Measurements from ENCODE around the gene CHRM4.

The CHRM4 gene

DNA sequence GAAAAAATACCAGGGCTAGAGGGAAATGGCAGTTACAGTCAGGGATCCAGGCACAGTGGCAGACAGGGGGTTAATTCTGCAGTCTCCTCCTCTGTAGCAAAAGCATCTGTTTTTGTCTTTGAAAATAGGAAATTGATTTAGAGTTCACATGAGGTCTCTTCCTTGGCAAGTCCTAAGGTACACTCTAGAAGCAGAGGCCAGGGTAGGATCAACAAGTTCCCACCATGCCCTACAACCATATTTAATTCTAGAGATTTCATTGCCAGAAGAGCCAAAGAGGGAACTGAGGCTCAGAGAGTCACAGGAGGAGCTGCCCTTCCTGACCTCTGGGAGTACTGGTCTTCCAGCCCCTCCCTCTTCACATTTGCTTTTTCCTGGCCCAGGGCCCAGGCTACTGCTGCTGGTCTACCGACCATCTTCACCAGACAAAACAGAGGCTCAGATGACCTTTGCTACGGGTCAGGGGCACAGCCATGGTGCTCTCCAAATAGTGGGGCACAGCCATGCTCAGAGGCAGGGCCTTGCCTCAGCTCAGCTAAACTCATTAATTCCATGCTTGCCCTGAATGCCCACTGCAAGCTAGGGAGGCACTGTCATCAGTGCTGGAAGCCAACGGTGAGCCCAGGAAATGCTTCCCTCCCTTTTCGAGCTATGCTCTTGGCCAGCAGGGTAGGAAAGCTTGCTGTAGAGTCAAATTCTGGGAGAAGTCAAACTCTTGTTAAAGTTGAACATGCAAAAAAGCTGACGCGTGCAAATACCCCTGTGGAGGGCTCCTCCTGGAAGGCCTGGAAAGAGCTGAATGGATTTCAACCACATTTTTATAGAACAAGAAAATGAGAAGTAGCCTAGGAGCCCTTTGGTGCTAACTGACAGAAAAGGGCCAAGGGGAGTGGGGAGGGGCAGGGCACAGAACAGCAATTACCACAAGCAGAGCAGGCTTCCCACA lies 11.7 kb upstream of the CHRM4 start:
- DNase-seq (ENCODE audit: low read depth in 2 of 3, low spot score in 2 of 3) = no peak

- no peak for DNase-seq (ENCODE audit: low read depth in 2 of 3, low spot score in 2 of 3)
Measured at GRCh38 chr11:46397526-46397925, 6.0 kb upstream of the CHRM4 start.

- DNase-seq (ENCODE audit: low read depth in 2 of 3, low spot score in 2 of 3) = no peak
Measured at GRCh38 chr11:46393759-46394158, 2.2 kb upstream of the CHRM4 start.

DNA sequence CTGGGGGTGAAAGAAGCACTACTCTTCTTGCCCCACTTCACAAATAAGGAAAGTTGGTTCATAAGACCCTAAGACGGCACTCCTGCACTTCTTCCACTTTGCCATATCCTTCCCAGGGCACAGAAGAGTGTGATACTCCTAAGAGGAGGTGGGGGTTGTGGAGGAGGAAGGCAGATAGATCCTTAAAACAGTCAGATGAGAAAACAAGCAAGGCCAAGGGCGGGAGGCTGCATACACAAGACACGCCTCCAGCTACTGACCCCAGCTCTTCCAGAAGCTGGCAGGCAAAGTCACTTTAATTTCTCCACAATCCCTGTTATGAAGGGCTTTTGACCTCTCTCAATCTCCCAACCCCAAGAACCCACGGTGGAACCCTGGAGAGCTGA lies 1.6 kb upstream of the CHRM4 start:
- no peak for DNase-seq (ENCODE audit: low read depth in 2 of 3, low spot score in 2 of 3)

- DNase-seq (ENCODE audit: low read depth in 2 of 3, low spot score in 2 of 3) = peak; percentile 54 to 71 (median 61)
Measured at GRCh38 chr11:46392421-46393230, 1.1 kb upstream of the CHRM4 start.

DNA sequence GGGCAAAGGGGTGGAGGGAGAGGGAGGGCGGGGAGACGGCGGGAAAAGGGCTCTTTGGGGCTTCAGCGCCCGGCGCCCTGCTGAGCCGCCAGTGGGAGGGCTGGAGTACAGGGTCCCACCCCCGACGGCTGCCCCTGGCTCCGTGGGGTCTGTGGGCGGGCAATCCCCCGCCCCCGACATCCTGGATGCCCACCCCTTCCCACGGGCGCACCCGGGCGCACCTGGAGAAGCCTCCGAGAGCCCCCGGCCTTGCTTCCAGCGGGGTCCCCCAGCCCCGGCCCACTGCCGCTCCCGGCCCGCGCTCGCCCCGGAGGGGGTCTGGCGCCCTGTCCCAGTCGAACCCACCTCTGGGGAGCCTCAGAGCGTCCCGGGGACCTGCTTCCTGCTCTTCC lies 394 bp downstream of the CHRM4 start:
- DNase-seq (ENCODE audit: low read depth in 2 of 3, low spot score in 2 of 3) = no peak

DNA sequence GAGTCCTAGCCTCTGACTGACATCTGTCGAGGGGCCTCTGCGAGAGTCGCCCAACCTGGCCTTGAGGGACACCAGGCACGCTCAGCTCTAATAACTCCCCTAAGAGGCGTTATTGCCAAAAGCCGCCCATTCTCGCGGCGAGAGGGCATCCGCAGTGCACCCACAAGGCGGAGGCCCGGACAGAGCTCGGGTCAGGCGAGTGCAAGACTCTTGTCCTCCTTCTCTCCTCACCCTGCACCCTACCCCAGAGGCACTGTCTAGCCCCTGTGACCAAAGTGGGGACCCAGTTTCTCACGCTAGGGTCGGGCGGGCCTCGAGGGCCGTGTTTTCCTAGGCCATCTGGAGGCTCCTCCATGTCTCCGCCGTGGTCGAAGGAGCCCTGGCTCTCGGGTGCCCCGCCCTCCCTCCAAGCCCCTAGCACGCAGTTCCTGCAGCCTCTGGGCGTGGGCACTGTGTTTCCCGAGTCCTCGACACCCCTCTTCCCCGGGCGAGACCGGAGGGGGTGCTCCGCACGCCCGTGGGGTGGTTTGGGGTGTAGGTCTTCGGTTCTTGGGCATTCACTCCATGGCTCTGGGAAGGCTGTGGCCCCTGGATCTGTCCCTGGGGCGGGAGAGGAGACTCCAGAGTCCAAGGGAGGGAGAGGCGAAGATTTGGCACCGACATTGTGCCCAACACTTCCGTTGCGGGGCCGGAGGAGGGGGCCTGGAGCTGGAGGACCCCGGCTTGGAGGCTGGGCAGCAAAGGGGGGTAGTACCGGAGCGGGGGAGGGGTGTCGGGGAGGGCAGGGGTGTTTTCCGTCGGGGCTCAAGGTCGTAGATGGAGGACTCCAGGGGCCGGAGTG lies 1.0 kb downstream of the CHRM4 start:
- no peak for DNase-seq (ENCODE audit: low read depth in 2 of 3, low spot score in 2 of 3)

DNA sequence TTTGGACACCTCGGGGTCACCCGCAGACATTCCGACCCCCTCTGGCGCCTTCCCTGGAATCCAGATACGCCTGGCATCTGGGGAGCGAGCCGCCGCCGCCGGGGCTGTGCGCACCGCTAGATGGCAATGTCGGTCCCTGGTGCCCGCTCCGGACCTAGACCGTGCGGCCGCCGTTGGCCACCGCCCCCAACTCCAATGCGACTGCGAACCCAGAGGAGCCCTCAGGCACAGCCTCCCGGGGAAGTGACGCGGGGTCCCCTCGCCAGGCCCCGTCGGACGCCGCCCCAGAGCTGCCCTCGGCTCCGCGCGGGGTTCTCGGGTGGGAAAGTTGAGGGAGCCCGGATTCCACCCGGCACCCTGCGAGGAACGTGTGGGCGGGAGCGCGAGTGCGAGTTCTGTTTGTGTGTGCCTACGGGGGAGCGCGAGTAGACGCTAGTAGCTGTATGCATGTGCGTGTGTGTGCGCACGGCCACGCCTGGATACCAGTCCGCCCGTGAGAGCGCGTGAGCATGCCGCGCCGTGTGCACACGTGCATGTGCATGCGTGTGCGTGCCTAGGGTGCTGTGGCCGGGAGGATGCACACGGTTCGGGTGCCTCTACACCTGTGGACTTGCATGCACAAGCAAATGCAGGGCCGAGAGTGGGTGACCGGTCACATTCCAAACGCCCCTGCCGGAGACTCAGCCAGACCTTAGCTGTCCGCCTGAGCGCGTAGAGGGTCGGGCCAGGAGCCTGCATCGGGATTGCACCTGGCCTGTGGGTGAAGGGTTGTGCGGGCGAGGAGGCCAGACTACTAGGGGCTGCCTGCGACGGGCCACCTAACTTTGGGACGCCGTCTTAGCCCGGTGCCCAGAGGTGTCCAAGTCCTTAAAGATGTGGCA lies 1.9 kb downstream of the CHRM4 start:
- DNase-seq (ENCODE audit: low read depth in 2 of 3, low spot score in 2 of 3) = peak in 2 of 3 experiments; percentile 45 to 47

- no peak for DNase-seq (ENCODE audit: low read depth in 2 of 3, low spot score in 2 of 3)
Measured at GRCh38 chr11:46388619-46389449, 2.7 kb downstream of the CHRM4 start.

GRCh38 chr11:46387919-46388618 lies 3.5 kb downstream of the CHRM4 start:
- DNase-seq (ENCODE audit: low read depth in 2 of 3, low spot score in 2 of 3) = no peak

DNA sequence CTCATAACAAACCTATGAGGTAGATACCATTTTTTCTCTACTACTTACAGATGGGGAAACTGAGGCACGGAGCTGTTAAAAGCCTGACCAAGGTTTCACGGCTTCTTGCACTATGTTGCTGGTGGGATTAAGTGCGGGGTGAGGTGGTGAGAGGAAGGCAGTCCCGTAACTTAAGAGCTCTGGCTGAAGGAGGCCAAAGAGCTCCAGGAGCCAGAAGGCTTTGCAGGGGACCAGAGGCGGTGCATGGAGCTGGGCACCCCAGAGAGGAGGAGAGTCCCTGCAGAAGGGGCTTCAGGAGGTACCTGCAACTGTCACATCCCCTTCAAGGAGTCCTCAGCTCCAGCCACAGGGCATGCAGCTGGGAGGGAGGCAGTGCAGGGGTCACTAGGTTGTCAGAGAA lies 4.1 kb downstream of the CHRM4 start:
- DNase-seq (ENCODE audit: low read depth in 2 of 3, low spot score in 2 of 3) = no peak

GRCh38 chr11:46386674-46387073 lies 4.9 kb downstream of the CHRM4 start:
- no peak for DNase-seq (ENCODE audit: low read depth in 2 of 3, low spot score in 2 of 3)

- DNase-seq (ENCODE audit: low read depth in 2 of 3, low spot score in 2 of 3) = no peak
Measured at GRCh38 chr11:46386005-46386578, 5.5 kb downstream of the CHRM4 start.

DNA sequence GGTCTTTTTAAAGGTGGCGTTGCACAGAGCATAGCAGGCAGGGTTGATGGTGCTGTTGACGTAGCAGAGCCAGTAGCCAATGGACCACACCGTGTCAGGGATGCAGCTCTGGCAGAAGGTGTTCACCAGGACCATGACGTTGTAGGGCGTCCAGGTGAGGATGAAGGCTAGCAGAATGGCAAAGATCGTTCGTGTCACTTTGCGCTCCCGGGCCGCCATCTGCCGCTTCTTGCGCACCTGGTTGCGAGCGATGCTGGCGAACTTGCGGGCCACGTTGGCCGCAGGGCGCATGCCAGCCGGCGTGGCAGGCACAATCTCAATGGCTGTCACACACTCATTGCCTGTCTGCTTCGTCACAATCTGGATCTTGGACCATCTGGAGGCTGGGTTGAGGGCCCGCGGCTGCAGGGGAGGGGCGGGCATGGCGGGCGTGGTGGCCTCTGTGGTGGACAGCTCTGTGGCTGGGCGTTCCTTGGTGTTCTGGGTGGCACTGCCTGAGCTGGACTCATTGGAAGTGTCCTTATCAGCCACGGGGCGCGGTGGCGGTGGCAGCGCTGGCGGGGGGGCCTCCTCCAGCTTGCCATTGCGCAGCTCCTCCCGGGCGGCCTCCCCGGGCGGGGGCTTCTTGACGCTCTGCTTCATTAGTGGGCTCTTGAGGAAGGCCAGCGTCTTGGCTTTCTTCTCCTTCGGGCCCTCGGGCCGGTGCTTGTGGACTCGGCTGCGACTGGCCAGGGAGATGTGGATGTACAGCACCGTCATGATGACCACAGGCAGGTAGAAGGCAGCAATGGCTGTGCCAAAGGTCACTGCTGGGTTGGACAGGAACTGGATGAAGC lies 6.2 kb downstream of the CHRM4 start:
- no peak for DNase-seq (ENCODE audit: low read depth in 2 of 3, low spot score in 2 of 3)

DNA sequence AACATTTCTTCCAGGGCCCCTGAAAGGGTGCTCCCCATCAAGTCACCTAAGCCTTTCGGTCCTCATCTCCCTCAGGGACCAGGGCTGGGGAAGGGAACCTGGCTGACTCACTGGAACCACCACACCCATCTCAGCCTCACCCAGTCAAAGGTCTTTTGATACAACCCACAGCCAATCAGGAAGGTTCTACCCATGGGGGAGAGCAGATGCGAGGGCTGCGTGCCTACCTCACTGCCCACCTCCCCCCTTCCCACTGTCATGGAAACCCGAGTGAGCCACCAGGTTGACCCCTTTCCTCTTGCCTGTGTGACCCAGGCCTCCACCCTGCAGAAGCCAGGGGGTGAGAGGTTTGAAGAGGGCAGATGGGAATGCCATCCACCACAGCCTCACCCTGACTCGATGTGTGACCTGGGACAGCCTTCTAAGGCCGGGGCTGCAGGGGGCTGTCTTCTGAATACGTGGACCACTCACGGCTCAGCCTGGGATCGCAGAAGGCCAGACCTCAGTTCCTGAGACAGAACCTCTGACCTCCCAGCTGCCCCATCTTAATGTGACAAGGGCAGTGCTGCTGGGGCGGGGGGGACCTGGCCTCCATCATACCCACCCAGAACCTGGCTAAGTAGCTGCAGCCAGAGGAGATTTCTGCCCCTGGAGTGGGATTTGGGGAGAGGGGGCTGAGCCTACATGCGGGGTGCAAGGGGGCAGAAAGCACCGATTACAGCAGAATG lies 7.4 kb downstream of the CHRM4 start:
- DNase-seq (ENCODE audit: low read depth in 2 of 3, low spot score in 2 of 3) = no peak

GRCh38 chr11:46383404-46383758 lies 8.2 kb downstream of the CHRM4 start:
- DNase-seq (ENCODE audit: low read depth in 2 of 3, low spot score in 2 of 3) = no peak
